ENCODE results near the gene INF2. TPM values are rescaled to one million over a fixed set of nuclear protein-coding genes. Genes with fewer than 3 reads are reported as not detected.

INF2 gene
- 10 to 100 TPM; 61.5 to 65.0 TPM for total RNA-seq

GRCh38 chr14:104689109-104689880 lies at the start of gene INF2:
Gene INF2 (plus strand): TSS chr14:104689618. CDS start chr14:104701366, 11,748 bp downstream.
- ATAC-seq = peak; percentile 67
- no peaks in the 10 kb centered on the region for H3K9me3 Mint-ChIP-seq
- TF ChIP-seq CTCF (IDR thresholded peaks at IDR 0.05) = no peak
- H3K4me3 Mint-ChIP-seq = peak within 1 kb of the TSS; percentile 79
- ChIA-PET CTCF (interaction anchor here (0.9 to 2.9 kb wide), 2 partner anchors 11 to 24 kb away, joined by 5 to 14 read pairs; no protein-coding TSS in a partner anchor), POLR2A (interaction anchor here (0.5 to 1.5 kb wide), 5 partner anchors 9 to 296 kb away, joined by 3 to 4 read pairs (median 3); partner anchors contain the start of genes CLBA1 and SIVA1)
- H3K27ac Mint-ChIP-seq = peak within 1 kb of the TSS; percentile 30
- H3K36me3 Mint-ChIP-seq (ENCODE audit: low read depth) = no peaks in the 10 kb centered on the region
- DNase-seq = peak; percentile 65
- no peaks in the 10 kb centered on the region for H3K27me3 Mint-ChIP-seq
- intact Hi-C loops (cut with micrococcal nuclease) = no loop called here
- peaks cover 48% of the 10 kb centered on the region for H3K4me1 Mint-ChIP-seq (ENCODE audit: low read depth)

GRCh38 chr14:104639885-104640548 lies 49.4 kb upstream of the INF2 start:
- no peak overlapping the region for H3K4me3 Mint-ChIP-seq
- peak; percentile 92 for TF ChIP-seq CTCF (IDR thresholded peaks at IDR 0.05)
- peaks cover 1% of the 10 kb centered on the region for H3K9me3 Mint-ChIP-seq
- ChIA-PET CTCF (interaction anchor here (0.6 to 1.2 kb wide), 5 partner anchors 12 to 872 kb away, joined by 3 to 5 read pairs (median 3); no protein-coding TSS in a partner anchor), POLR2A (no interaction called here)
- H3K36me3 Mint-ChIP-seq (ENCODE audit: low read depth) = no peaks in the 10 kb centered on the region
- peaks cover 6% of the 10 kb centered on the region for H3K27me3 Mint-ChIP-seq
- ATAC-seq = peak; percentile 93
- no peaks in the 10 kb centered on the region for H3K4me1 Mint-ChIP-seq (ENCODE audit: low read depth)
- H3K27ac Mint-ChIP-seq = no peak overlapping the region
- peak; percentile 64 for DNase-seq
- intact Hi-C loops (cut with micrococcal nuclease) = loop anchor here (5.0 kb wide), 1 partner anchor 503 kb away; the partner anchor contains the start of gene KIF26A

- intact Hi-C loops (cut with micrococcal nuclease) = loop anchor here (5.0 kb wide), 1 partner anchor 503 kb away; the partner anchor contains the start of gene KIF26A
- DNase-seq = no peak
- ATAC-seq = no peak
- peaks cover 2% of the 10 kb centered on the region for H3K9me3 Mint-ChIP-seq
- peaks cover 6% of the 10 kb centered on the region for H3K27me3 Mint-ChIP-seq
- POLR2A ChIA-PET = no interaction called here
- H3K27ac Mint-ChIP-seq = no peak overlapping the region
- CTCF ChIA-PET = interaction anchor here (0.8 to 1.2 kb wide), 3 partner anchors 11 to 548 kb away, joined by 3 to 5 read pairs (median 4); no protein-coding TSS in a partner anchor
- no peak for TF ChIP-seq CTCF (IDR thresholded peaks at IDR 0.05)
- no peaks in the 10 kb centered on the region for H3K36me3 Mint-ChIP-seq (ENCODE audit: low read depth)
- no peaks in the 10 kb centered on the region for H3K4me1 Mint-ChIP-seq (ENCODE audit: low read depth)
- H3K4me3 Mint-ChIP-seq = no peak overlapping the region
Measured at GRCh38 chr14:104640681-104641080, 48.7 kb upstream of the INF2 start.

- H3K9me3 Mint-ChIP-seq = peaks cover 2% of the 10 kb centered on the region
- peaks cover 8% of the 10 kb centered on the region for H3K27me3 Mint-ChIP-seq
- TF ChIP-seq CTCF (IDR thresholded peaks at IDR 0.05) = no peak
- no peaks in the 10 kb centered on the region for H3K4me1 Mint-ChIP-seq (ENCODE audit: low read depth)
- POLR2A ChIA-PET = no interaction called here
- no peak for ATAC-seq
- no peak for DNase-seq
- no peaks in the 10 kb centered on the region for H3K36me3 Mint-ChIP-seq (ENCODE audit: low read depth)
- intact Hi-C loops (cut with micrococcal nuclease) = loop anchor here (5.0 kb wide), 1 partner anchor 505 kb away; the partner anchor contains the start of gene KIF26A
- CTCF ChIA-PET = no interaction called here
- no peak overlapping the region for H3K27ac Mint-ChIP-seq
- no peak overlapping the region for H3K4me3 Mint-ChIP-seq
Measured at GRCh38 chr14:104641753-104642539, 47.5 kb upstream of the INF2 start.
